ENCODE results near the gene ANKH.
"Not testable (repeated sequence)": the region's sequence is repeated elsewhere in the genome, so short reads cannot be mapped to it uniquely, and the experiment has no call there.

ANKH gene

GRCh38 chr5:14871214-14872069 lies at the start of gene ANKH:
TSS of gene ANKH (minus strand) at chr5:14871778. CDS start at chr5:14871447, 331 bp downstream.
- DNase-seq (ENCODE audit: low spot score) = peak; percentile 97

- no peak for DNase-seq (ENCODE audit: low spot score)
Observed at GRCh38 chr5:14920121-14920520, 48.5 kb upstream of the ANKH start.

GRCh38 chr5:14919106-14919505 lies 47.5 kb upstream of the ANKH start:
- not testable (repeated sequence) for DNase-seq (ENCODE audit: low spot score)

- peak; percentile 60 for DNase-seq (ENCODE audit: low spot score)
Observed at GRCh38 chr5:14917719-14918118, 46.1 kb upstream of the ANKH start.

- no peak for DNase-seq (ENCODE audit: low spot score)
Observed at GRCh38 chr5:14915291-14915952, 43.8 kb upstream of the ANKH start.

- DNase-seq (ENCODE audit: low spot score) = peak; percentile 63
Observed at GRCh38 chr5:14914623-14915260, 43.2 kb upstream of the ANKH start.

GRCh38 chr5:14914193-14914592 lies 42.6 kb upstream of the ANKH start:
- no peak for DNase-seq (ENCODE audit: low spot score)

GRCh38 chr5:14913096-14913495 lies 41.5 kb upstream of the ANKH start:
- DNase-seq (ENCODE audit: low spot score) = no peak

GRCh38 chr5:14912206-14912605 lies 40.6 kb upstream of the ANKH start:
- DNase-seq (ENCODE audit: low spot score) = no peak

- no peak for DNase-seq (ENCODE audit: low spot score)
Observed at GRCh38 chr5:14909369-14909768, 37.8 kb upstream of the ANKH start.

GRCh38 chr5:14908172-14908571 lies 36.6 kb upstream of the ANKH start:
- no peak for DNase-seq (ENCODE audit: low spot score)

GRCh38 chr5:14906628-14907027 lies 35.0 kb upstream of the ANKH start:
- no peak for DNase-seq (ENCODE audit: low spot score)

GRCh38 chr5:14902826-14903560 lies 31.4 kb upstream of the ANKH start:
- no peak for DNase-seq (ENCODE audit: low spot score)

- DNase-seq (ENCODE audit: low spot score) = peak; percentile 61
Observed at GRCh38 chr5:14901462-14902051, 30.0 kb upstream of the ANKH start.

GRCh38 chr5:14900693-14901461 lies 29.3 kb upstream of the ANKH start:
- peak; percentile 60 for DNase-seq (ENCODE audit: low spot score)

GRCh38 chr5:14896131-14896530 lies 24.6 kb upstream of the ANKH start:
- DNase-seq (ENCODE audit: low spot score) = no peak

- DNase-seq (ENCODE audit: low spot score) = no peak
Observed at GRCh38 chr5:14895301-14895700, 23.7 kb upstream of the ANKH start.

GRCh38 chr5:14894748-14895147 lies 23.2 kb upstream of the ANKH start:
- no peak for DNase-seq (ENCODE audit: low spot score)

GRCh38 chr5:14893381-14893780 lies 21.8 kb upstream of the ANKH start:
- no peak for DNase-seq (ENCODE audit: low spot score)

GRCh38 chr5:14890846-14891245 lies 19.3 kb upstream of the ANKH start:
- DNase-seq (ENCODE audit: low spot score) = no peak

GRCh38 chr5:14884062-14884612 lies 12.6 kb upstream of the ANKH start:
- DNase-seq (ENCODE audit: low spot score) = no peak
